ENCODE data around the gene MIOX. TPM values are rescaled to one million over a fixed set of nuclear protein-coding genes. Genes with fewer than 3 reads are reported as not detected.

The MIOX gene
- total and polyA plus RNA-seq, 2 experiments from 2014 or later = not detected

GRCh38 chr22:50483556-50483955 lies 3.1 kb upstream of the MIOX start (continued):
- TF ChIP-seq ETS1 (IDR thresholded peaks at IDR 0.05) (no peak), STAT1 (IDR thresholded peaks at IDR 0.05; ENCODE audit: unreplicated experiment) (no peak), ZNF114 (CRISPR knock-in tag; IDR thresholded peaks at IDR 0.05) (no peak), NANOG (IDR thresholded peaks at IDR 0.05; ENCODE audit: borderline replicate concordance) (no peak)

GRCh38 chr22:50483977-50484853 lies 2.4 kb upstream of the MIOX start:
- Histone ChIP-seq H4K20me1 (replicated peaks; ENCODE audit: insufficient read depth) (no peaks in the 10 kb centered on the region), H3K9me2 (ENCODE audit: insufficient read depth) (no peaks in the 10 kb centered on the region), H3K27me3 (ENCODE audit: insufficient read depth) (peaks cover 19% of the 10 kb centered on the region), H3K79me2 (replicated peaks; ENCODE audit: insufficient read depth) (no peaks in the 10 kb centered on the region), H3K27ac (ENCODE audit: low read depth) (no peak overlapping the region), H2AFZ (no peak overlapping the region), H3F3A (replicated peaks; ENCODE audit: low read depth) (no peaks in the 10 kb centered on the region), H3K36me3 (ENCODE audit: insufficient read depth) (no peaks in the 10 kb centered on the region), H3K4me3 (no peak overlapping the region), H3K4me1 (ENCODE audit: insufficient read depth) (no peaks in the 10 kb centered on the region), H3K4me2 (no peak overlapping the region)
- Mint-ChIP-seq H3K4me3 (no peak overlapping the region), H3K36me3 (ENCODE audit: low read depth) (0 out of 3 replicates have a peak, but pooled peaks cover 3% of the 10 kb centered on the region), H3K27me3 (ENCODE audit: insufficient read depth, low read depth, poor library complexity) (peaks cover 22% of the 10 kb centered on the region), H3K27ac (no peak overlapping the region), H3K9me3 (no peaks in the 10 kb centered on the region), H3K4me1 (peaks cover 3% of the 10 kb centered on the region; the same call in 1 of the 3 replicates)
- DNase-seq (ENCODE audit: low spot score) (no peak), ATAC-seq (no peak)
- no peak for TF ChIP-seq REST (IDR thresholded peaks at IDR 0.05; ENCODE audit: unreplicated experiment)
- no peak for TF ChIP-seq ETS1 (IDR thresholded peaks at IDR 0.05)
- TF ChIP-seq POLR2AphosphoS5 (IDR thresholded peaks at IDR 0.05; ENCODE audit: low read depth) = no peak; the same call in 1 of the 2 replicates
- TF ChIP-seq ZNF462 (CRISPR knock-in tag; IDR thresholded peaks at IDR 0.05) = no peak
- no peak for TF ChIP-seq STAT1 (IDR thresholded peaks at IDR 0.05; ENCODE audit: unreplicated experiment)
- TF ChIP-seq JUNB (IDR thresholded peaks at IDR 0.05; ENCODE audit: unreplicated experiment) = no peak
- TF ChIP-seq ZNF114 (CRISPR knock-in tag; IDR thresholded peaks at IDR 0.05) = no peak
- no peak for TF ChIP-seq EZH2phosphoT487 (IDR thresholded peaks at IDR 0.05; ENCODE audit: unreplicated experiment)
- TF ChIP-seq NANOG (IDR thresholded peaks at IDR 0.05; ENCODE audit: borderline replicate concordance) = no peak
- TF ChIP-seq ZNF331 (CRISPR knock-in tag; IDR thresholded peaks at IDR 0.05; ENCODE audit: low read depth) = no peak
- no peak for TF ChIP-seq CREB1 (CRISPR knock-in tag; IDR thresholded peaks at IDR 0.05; ENCODE audit: low read depth)
- no peak for TF ChIP-seq EZH2 (IDR thresholded peaks at IDR 0.05; ENCODE audit: low read depth, unreplicated experiment)
